Trophoblast cell (in vitro differentiated cells and primary cell): ENCODE results near the gene WDR37.
A peak's percentile ranks its signal among the peaks of the same experiment; 100 is the strongest.
"Not testable (repeated sequence)": the region's sequence is repeated elsewhere in the genome, so short reads cannot be mapped to it uniquely, and the experiment has no call there.

Source experiments
- DNase-seq, 2 donors: peaks; one replicate each; pipeline ENCODE4 v3.0.0-alpha.2; 2016
- H2AFZ ChIP-seq: 2 replicates; pipeline ENCODE4 v1.6.1; 2013; ENCODE audit warnings: low read length, moderate library complexity, mild to moderate bottlenecking; ENCODE audit not compliant: insufficient read depth, poor library complexity
- H2AK5ac ChIP-seq: 2 replicates; pipeline ENCODE4 v1.6.1; 2013; ENCODE audit warnings: mild to moderate bottlenecking, low read length
- H2BK120ac ChIP-seq: 2 replicates; pipeline ENCODE4 v1.6.1; 2013; ENCODE audit warnings: low read length, mild to moderate bottlenecking, moderate library complexity; ENCODE audit not compliant: insufficient read depth, poor library complexity
- H2BK12ac ChIP-seq: 2 replicates; pipeline ENCODE4 v1.6.1; 2013; ENCODE audit warnings: mild to moderate bottlenecking, low read length, moderate library complexity
- H2BK5ac ChIP-seq: 2 replicates; pipeline ENCODE4 v1.6.1; 2013; ENCODE audit warnings: low read length, low read depth, moderate library complexity, mild to moderate bottlenecking; ENCODE audit not compliant: poor library complexity
- H3K14ac ChIP-seq: 2 replicates; pipeline ENCODE4 v1.6.1; 2013; ENCODE audit warnings: mild to moderate bottlenecking, low read length
- H3K18ac ChIP-seq: 2 replicates; pipeline ENCODE4 v1.6.1; 2013; ENCODE audit warnings: mild to moderate bottlenecking, low read length
- H3K23ac ChIP-seq: 2 replicates; pipeline ENCODE4 v1.6.1; 2013; ENCODE audit warnings: low read length
- H3K27ac ChIP-seq: 2 replicates; pipeline ENCODE4 v1.5.1; 2013; ENCODE audit warnings: low read depth, mild to moderate bottlenecking, inconsistent platforms, low read length, moderate library complexity
- H3K27me3 ChIP-seq: 2 replicates; pipeline ENCODE4 v1.6.1; 2013; ENCODE audit warnings: inconsistent platforms, mild to moderate bottlenecking, low read length, moderate library complexity; ENCODE audit not compliant: insufficient read depth
- H3K36me3 ChIP-seq, 2 experiments: 1 replicate in 1 of 2; 2 replicates in 1 of 2; pipeline ENCODE4 v1.6.1; 2013; ENCODE audit warnings: low read length in 2 of 2, mild to moderate bottlenecking in 2 of 2, moderate library complexity in 1 of 2; ENCODE audit not compliant: insufficient read depth in 2 of 2, control insufficient read depth in 1 of 2
- H3K4ac ChIP-seq: 2 replicates; pipeline ENCODE4 v1.6.1; 2013; ENCODE audit warnings: low read depth, mild to moderate bottlenecking, low read length, moderate library complexity
- H3K4me1 ChIP-seq, 2 experiments: 1 replicate in 1 of 2; 2 replicates in 1 of 2; pipeline ENCODE4 v1.6.1; 2013; ENCODE audit warnings: low read length in 2 of 2, mild to moderate bottlenecking in 2 of 2, moderate library complexity in 1 of 2; ENCODE audit not compliant: insufficient read depth in 2 of 2, control insufficient read depth in 1 of 2
- H3K4me2 ChIP-seq: 2 replicates; pipeline ENCODE4 v1.6.1; 2013; ENCODE audit warnings: inconsistent platforms, mild to moderate bottlenecking, low read length, moderate library complexity
- H3K4me3 ChIP-seq: 2 replicates; pipeline ENCODE4 v1.5.1; 2013; ENCODE audit warnings: mild to moderate bottlenecking, low read depth, low read length, inconsistent platforms
- H3K79me1 ChIP-seq: one replicate; pipeline ENCODE4 v1.6.1; 2013; ENCODE audit warnings: low read length
- H3K79me2 ChIP-seq: 2 replicates; pipeline ENCODE4 v1.6.1; 2013; ENCODE audit warnings: low read length, mild to moderate bottlenecking; ENCODE audit not compliant: control insufficient read depth, insufficient read depth, poor library complexity
- H3K9ac ChIP-seq: 2 replicates; pipeline ENCODE4 v1.6.1; 2013; ENCODE audit warnings: mild to moderate bottlenecking, low read length
- H3K9me3 ChIP-seq: 2 replicates; pipeline ENCODE4 v1.6.1; 2013; ENCODE audit warnings: low read depth, mild to moderate bottlenecking, control low read depth, inconsistent platforms, low read length; ENCODE audit not compliant: insufficient read depth
- H4K12ac ChIP-seq: 2 replicates; pipeline ENCODE4 v1.6.1; 2013; ENCODE audit warnings: low read depth, mild to moderate bottlenecking, low read length, moderate library complexity
- H4K8ac ChIP-seq: 2 replicates; pipeline ENCODE4 v1.6.1; 2013; ENCODE audit warnings: low read depth, mild to moderate bottlenecking, low read length, moderate library complexity
- H4K91ac ChIP-seq: one replicate; pipeline ENCODE4 v1.6.1; 2013; ENCODE audit warnings: low read depth, mild to moderate bottlenecking, low read length, moderate library complexity
- WGBS: extraction: QIAGEN DNeasy Blood & Tissue Kit; methylation state at CpG from one replicate; pipeline ENCODE4 v1.1.7; 2013; ENCODE audit warnings: missing lambda C conversion rate; ENCODE audit not compliant: insufficient read length, insufficient coverage; ENCODE audit errors: extremely low coverage; 5-methylcytosine and 5-hydroxymethylcytosine counted together

Gene WDR37

GRCh38 chr10:1116051-1116450 is 59.9 kb downstream of the WDR37 start:
- Histone ChIP-seq H2BK120ac (no peak overlapping the region), H2BK12ac (no peak overlapping the region), H3K36me3 (peaks cover 38 to 56% of the 10 kb centered on the region in 2 experiments), H4K12ac (no peak overlapping the region), H4K91ac (no peak overlapping the region), H3K4me2 (no peak overlapping the region), H3K9me3 (no peaks in the 10 kb centered on the region), H4K8ac (no peak overlapping the region), H3K18ac (no peak overlapping the region), H3K4me3 (no peak overlapping the region), H3K4me1 (no peaks in the 10 kb centered on the region), H3K14ac (no peak overlapping the region), H3K27ac (no peak overlapping the region), H3K79me1 (no peaks in the 10 kb centered on the region), H3K79me2 (peaks cover 1% of the 10 kb centered on the region), H3K9ac (no peak overlapping the region), H3K4ac (no peak overlapping the region), H3K23ac (no peak overlapping the region), H2AFZ (no peak overlapping the region), H2BK5ac (no peak overlapping the region), H3K27me3 (no peaks in the 10 kb centered on the region), H2AK5ac (no peak overlapping the region)
- DNase-seq, result no peak
- no CpG with 5 or more reads among the region's 12 CpGs for WGBS

- no peaks in the 10 kb centered on the region for H3K4me1 ChIP-seq
- no peak overlapping the region for H2BK5ac ChIP-seq
- no peak overlapping the region for H3K4ac ChIP-seq
- H3K18ac ChIP-seq, result no peak overlapping the region
- no peak overlapping the region for H3K9ac ChIP-seq
- H4K91ac ChIP-seq, result no peak overlapping the region
- H2BK120ac ChIP-seq, result no peak overlapping the region
- no peak overlapping the region for H2AK5ac ChIP-seq
- peaks cover 42 to 61% of the 10 kb centered on the region in 2 experiments for H3K36me3 ChIP-seq
- no peak overlapping the region for H3K4me2 ChIP-seq
- H3K23ac ChIP-seq, result no peak overlapping the region
- no peaks in the 10 kb centered on the region for H3K9me3 ChIP-seq
- peak overlapping the region; percentile 34 for H3K4me3 ChIP-seq
- no peak overlapping the region for H3K27ac ChIP-seq
- H3K79me2 ChIP-seq, result peaks cover 1% of the 10 kb centered on the region
- H3K14ac ChIP-seq, result no peak overlapping the region
- no peaks in the 10 kb centered on the region for H3K27me3 ChIP-seq
- no peak overlapping the region for H4K12ac ChIP-seq
- DNase-seq, result no peak
- no peak overlapping the region for H2AFZ ChIP-seq
- no peak overlapping the region for H2BK12ac ChIP-seq
- WGBS, result no CpG with 5 or more reads among the region's 10 CpGs
- H4K8ac ChIP-seq, result no peak overlapping the region
- no peaks in the 10 kb centered on the region for H3K79me1 ChIP-seq
Measured at GRCh38 chr10:1116696-1117280, 60.6 kb downstream of the WDR37 start.

GRCh38 chr10:1117651-1118050 is 61.5 kb downstream of the WDR37 start:
- Histone ChIP-seq H3K23ac (no peak overlapping the region), H4K12ac (no peak overlapping the region), H3K9ac (no peak overlapping the region), H3K4me1 (no peaks in the 10 kb centered on the region), H3K4me3 (no peak overlapping the region), H3K36me3 (peaks cover 48 to 60% of the 10 kb centered on the region in 2 experiments), H3K18ac (no peak overlapping the region), H4K91ac (no peak overlapping the region), H2AFZ (no peak overlapping the region), H3K4me2 (no peak overlapping the region), H2BK12ac (no peak overlapping the region), H3K14ac (no peak overlapping the region), H3K27ac (no peak overlapping the region), H3K4ac (no peak overlapping the region), H4K8ac (no peak overlapping the region), H3K27me3 (no peaks in the 10 kb centered on the region), H2BK120ac (no peak overlapping the region), H3K79me1 (no peaks in the 10 kb centered on the region), H2BK5ac (no peak overlapping the region), H3K9me3 (no peaks in the 10 kb centered on the region), H2AK5ac (no peak overlapping the region), H3K79me2 (peaks cover 1% of the 10 kb centered on the region)
- DNase-seq, result no peak
- no CpG with 5 or more reads among the region's 14 CpGs for WGBS

- H4K91ac ChIP-seq, H3K79me1 ChIP-seq, H2BK12ac ChIP-seq, H2AK5ac ChIP-seq, H4K12ac ChIP-seq, H3K23ac ChIP-seq, H3K4me3 ChIP-seq, H3K4ac ChIP-seq, H2BK5ac ChIP-seq, H2BK120ac ChIP-seq, H4K8ac ChIP-seq, DNase-seq, H3K79me2 ChIP-seq, H3K14ac ChIP-seq, H3K4me1 ChIP-seq, H3K4me2 ChIP-seq, H3K9me3 ChIP-seq, H3K18ac ChIP-seq, H3K27me3 ChIP-seq, H3K27ac ChIP-seq, H2AFZ ChIP-seq, H3K9ac ChIP-seq: not testable (repeated sequence)
- no CpG with 5 or more reads among the region's 6 CpGs for WGBS
- peaks cover 47 to 58% of the 10 kb centered on the region in 2 experiments for H3K36me3 ChIP-seq
Measured at GRCh38 chr10:1118318-1118717, 62.1 kb downstream of the WDR37 start.
